Nephron progenitor cell (in vitro differentiated cells): ENCODE data around the gene ERC2.
A peak's percentile ranks its signal among the peaks of the same experiment; 100 is the strongest.
"Not testable (repeated sequence)": the region's sequence is repeated elsewhere in the genome, so short reads cannot be mapped to it uniquely, and the experiment has no call there.

Experiments used
- DNase-seq: peaks from one replicate; pipeline ENCODE4 v3.0.0; 2021
- H3K27ac Mint-ChIP-seq: 2 replicates; pipeline ENCODE4 v1.8.0; 2021; ENCODE audit warnings: mild to moderate bottlenecking, moderate library complexity, mixed read lengths
- H3K27me3 Mint-ChIP-seq: 2 replicates; pipeline ENCODE4 v1.8.0; 2021; ENCODE audit warnings: mild to moderate bottlenecking, low read depth, mixed read lengths; ENCODE audit not compliant: poor library complexity
- H3K36me3 Mint-ChIP-seq: 2 replicates; pipeline ENCODE4 v1.8.0; 2021; ENCODE audit warnings: low read depth, mixed read lengths
- H3K4me1 Mint-ChIP-seq: 2 replicates; pipeline ENCODE4 v1.8.0; 2021; ENCODE audit warnings: mixed read lengths
- H3K4me3 Mint-ChIP-seq: 2 replicates; pipeline ENCODE4 v1.8.0; 2021; ENCODE audit warnings: mild to moderate bottlenecking, moderate library complexity, mixed read lengths
- H3K9me3 Mint-ChIP-seq: 2 replicates; pipeline ENCODE4 v1.8.0; 2021; ENCODE audit warnings: mild to moderate bottlenecking, moderate library complexity, mixed read lengths
- TF ChIP-seq, protein P1 (sequence below): fragments of 200-600 bp; sonication (generic); IDR thresholded peaks from 2 replicates; pipeline ENCODE4 v1.5.0; 2021; ENCODE audit warnings: antibody characterized with exemption

Gene ERC2

DNA sequence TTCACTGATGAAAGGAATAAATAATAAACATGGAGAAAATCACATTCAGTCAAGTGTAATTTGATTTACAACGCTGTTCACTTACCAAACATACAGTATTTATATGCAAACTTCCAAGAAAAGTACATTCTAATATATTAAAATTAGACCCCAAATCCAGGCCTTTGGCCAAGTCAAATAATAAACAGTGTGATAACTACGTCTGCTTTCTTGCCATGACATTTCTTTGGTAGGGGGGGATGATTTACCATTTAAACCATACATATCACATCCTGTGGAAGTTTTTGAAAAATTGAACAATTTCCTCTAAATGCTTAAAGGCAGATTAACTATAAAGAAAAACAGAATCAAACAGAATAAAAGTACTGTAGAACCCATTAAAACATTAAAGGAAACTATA lies 613.0 kb downstream of the ERC2 start:
- TF ChIP-seq, protein P1, sequence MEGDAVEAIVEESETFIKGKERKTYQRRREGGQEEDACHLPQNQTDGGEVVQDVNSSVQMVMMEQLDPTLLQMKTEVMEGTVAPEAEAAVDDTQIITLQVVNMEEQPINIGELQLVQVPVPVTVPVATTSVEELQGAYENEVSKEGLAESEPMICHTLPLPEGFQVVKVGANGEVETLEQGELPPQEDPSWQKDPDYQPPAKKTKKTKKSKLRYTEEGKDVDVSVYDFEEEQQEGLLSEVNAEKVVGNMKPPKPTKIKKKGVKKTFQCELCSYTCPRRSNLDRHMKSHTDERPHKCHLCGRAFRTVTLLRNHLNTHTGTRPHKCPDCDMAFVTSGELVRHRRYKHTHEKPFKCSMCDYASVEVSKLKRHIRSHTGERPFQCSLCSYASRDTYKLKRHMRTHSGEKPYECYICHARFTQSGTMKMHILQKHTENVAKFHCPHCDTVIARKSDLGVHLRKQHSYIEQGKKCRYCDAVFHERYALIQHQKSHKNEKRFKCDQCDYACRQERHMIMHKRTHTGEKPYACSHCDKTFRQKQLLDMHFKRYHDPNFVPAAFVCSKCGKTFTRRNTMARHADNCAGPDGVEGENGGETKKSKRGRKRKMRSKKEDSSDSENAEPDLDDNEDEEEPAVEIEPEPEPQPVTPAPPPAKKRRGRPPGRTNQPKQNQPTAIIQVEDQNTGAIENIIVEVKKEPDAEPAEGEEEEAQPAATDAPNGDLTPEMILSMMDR = no peak
- Mint-ChIP-seq H3K36me3 (no peaks in the 10 kb centered on the region), H3K9me3 (peaks cover 4% of the 10 kb centered on the region), H3K27me3 (peaks cover 2% of the 10 kb centered on the region), H3K4me3 (no peak overlapping the region), H3K27ac (no peak overlapping the region), H3K4me1 (peaks cover 62% of the 10 kb centered on the region)
- DNase-seq = no peak

DNA sequence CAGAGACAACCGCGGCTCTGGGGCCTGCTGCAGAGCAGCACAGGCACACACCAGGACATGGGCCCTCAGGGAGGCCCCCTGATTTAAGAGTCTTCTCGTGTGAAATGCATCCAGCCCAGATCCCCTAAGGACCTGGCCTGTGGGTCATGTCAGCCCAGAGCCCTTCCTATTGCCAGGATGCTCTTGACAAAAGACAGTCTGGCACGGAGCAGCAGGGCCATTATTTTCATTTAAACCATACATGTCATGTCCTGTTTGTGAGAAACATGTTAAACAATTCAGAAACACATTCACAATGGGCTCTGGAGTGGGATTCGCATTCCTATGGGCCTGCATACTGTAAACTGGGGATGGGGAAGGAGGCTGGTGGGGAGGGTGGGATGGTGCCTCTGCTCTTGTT lies 613.8 kb downstream of the ERC2 start:
- peak; percentile 58 for DNase-seq
- H3K9me3 Mint-ChIP-seq = peaks cover 4% of the 10 kb centered on the region
- TF ChIP-seq, protein P1 = no peak
- H3K27ac Mint-ChIP-seq = peak overlapping the region; percentile 98
- H3K4me3 Mint-ChIP-seq = peak overlapping the region; percentile 26
- peaks cover 2% of the 10 kb centered on the region for H3K27me3 Mint-ChIP-seq
- H3K36me3 Mint-ChIP-seq = no peaks in the 10 kb centered on the region
- H3K4me1 Mint-ChIP-seq = peaks cover 54% of the 10 kb centered on the region

DNA sequence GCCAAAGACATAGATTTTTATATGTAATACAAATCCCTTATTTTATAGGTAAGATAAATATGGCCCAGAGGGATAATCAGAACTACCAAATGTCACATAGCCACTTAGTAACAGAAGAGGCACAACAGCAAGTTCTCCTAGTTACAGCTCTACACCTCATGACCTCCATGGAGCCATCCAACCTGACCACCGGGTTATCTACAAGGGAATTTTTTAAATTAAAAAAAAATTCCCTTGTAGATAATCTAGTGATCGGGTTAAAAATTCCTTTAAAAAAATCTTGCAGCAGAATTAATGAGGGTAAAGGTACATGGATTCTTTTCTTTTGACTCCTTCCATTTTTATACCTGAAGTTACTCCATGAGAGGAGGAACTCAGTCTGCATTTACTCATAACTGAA lies 615.9 kb downstream of the ERC2 start:
- no peak for DNase-seq
- no peak overlapping the region for H3K27ac Mint-ChIP-seq
- no peak overlapping the region for H3K4me3 Mint-ChIP-seq
- H3K27me3 Mint-ChIP-seq = no peaks in the 10 kb centered on the region
- TF ChIP-seq, protein P1 = no peak
- H3K36me3 Mint-ChIP-seq = no peaks in the 10 kb centered on the region
- peaks cover 43% of the 10 kb centered on the region for H3K4me1 Mint-ChIP-seq
- H3K9me3 Mint-ChIP-seq = peaks cover 4% of the 10 kb centered on the region

DNA sequence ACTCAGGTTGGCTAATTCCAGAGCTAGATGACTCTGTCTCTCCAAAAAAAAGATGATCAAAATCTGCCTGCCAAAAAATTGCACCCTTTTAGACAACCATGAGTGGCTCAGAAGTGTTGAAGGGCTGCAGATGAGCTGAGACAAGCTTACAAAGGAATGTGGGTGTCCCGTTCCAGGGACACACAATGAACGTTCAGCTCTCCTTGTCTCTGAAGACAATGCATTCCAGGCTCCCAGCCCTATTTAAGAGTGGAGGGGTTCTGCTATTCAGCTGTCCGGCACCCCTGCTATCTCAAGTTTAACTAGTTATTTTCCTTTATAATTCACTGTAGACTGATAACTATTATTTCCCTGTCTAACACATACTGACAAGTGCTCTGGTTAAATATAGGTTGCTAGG lies 626.1 kb downstream of the ERC2 start:
- TF ChIP-seq, protein P1 = no peak
- H3K27ac Mint-ChIP-seq = no peak overlapping the region
- no peak for DNase-seq
- H3K4me1 Mint-ChIP-seq = no peaks in the 10 kb centered on the region
- H3K9me3 Mint-ChIP-seq = peaks cover 72% of the 10 kb centered on the region
- H3K4me3 Mint-ChIP-seq = no peak overlapping the region
- peaks cover 38% of the 10 kb centered on the region for H3K36me3 Mint-ChIP-seq
- H3K27me3 Mint-ChIP-seq = peaks cover 3% of the 10 kb centered on the region

DNA sequence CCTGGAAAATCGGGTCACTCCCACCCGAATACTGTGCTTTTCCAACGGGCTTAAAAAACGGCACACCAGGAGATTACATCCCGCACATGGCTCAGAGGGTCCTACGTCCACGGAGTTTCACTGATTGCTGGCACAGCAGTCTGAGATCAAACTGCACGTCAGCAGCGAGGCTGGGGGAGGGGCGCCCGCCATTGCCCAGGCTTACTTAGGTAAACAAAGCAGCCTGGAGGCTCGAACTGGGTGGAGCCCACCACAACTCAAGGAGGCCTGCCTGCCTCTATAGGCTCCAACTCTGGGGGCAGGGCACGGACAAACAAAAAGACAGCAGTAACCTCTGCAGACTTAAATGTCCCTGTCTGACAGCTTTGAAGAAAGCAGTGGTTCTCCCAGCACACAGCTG lies 636.4 kb downstream of the ERC2 start:
- H3K4me1 Mint-ChIP-seq, H3K4me3 Mint-ChIP-seq, DNase-seq, H3K27me3 Mint-ChIP-seq: not testable (repeated sequence)
- peaks cover 37% of the 10 kb centered on the region for H3K36me3 Mint-ChIP-seq
- peak overlapping the region; percentile 32 for H3K27ac Mint-ChIP-seq
- H3K9me3 Mint-ChIP-seq = peaks cover 76% of the 10 kb centered on the region

DNA sequence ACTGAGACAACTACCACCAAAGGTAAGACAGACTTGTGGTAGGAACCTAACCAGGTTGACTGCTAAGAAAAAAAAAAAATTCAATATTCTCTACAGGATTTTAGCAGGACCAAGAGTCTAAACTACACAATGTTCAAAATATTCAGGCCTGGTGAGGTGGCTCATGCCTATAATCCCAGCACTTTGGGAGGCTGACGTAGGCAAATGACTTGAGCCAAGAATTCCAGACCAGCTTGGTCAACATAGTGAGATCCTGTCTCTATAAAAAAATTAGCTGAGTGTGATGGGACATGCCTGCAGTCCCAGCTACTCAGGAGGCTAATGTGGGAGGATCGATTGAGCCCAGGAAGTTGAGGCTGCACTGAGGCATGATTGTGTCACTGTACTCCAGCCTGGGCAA lies 639.6 kb downstream of the ERC2 start:
- Mint-ChIP-seq H3K36me3 (peaks cover 32% of the 10 kb centered on the region), H3K4me1 (peaks cover 10% of the 10 kb centered on the region), H3K27me3 (peaks cover 7% of the 10 kb centered on the region), H3K4me3 (no peak overlapping the region), H3K9me3 (peaks cover 56% of the 10 kb centered on the region), H3K27ac (no peak overlapping the region)
- DNase-seq = no peak
- TF ChIP-seq, protein P1 = no peak
